Adipose tissue (tissue), 3 donors: ENCODE results near the gene FCSK. TPM values are rescaled to one million over a fixed set of nuclear protein-coding genes. Genes with fewer than 3 reads are reported as not detected.
"Not testable (repeated sequence)": the region's sequence is repeated elsewhere in the genome, so short reads cannot be mapped to it uniquely, and the experiment has no call there.

Source experiments
- H3K27ac ChIP-seq: one replicate; pipeline ENCODE4 v1.5.1; 2013; ENCODE audit warnings: low read depth, low read length
- WGBS, 3 donors: extraction: QIAGEN DNeasy Blood & Tissue Kit; methylation state at CpG; one replicate each; pipeline ENCODE4 v1.1.7; 2013; 5-methylcytosine and 5-hydroxymethylcytosine counted together
- polyA plus RNA-seq, 3 donors: library from polyadenylated mRNA; stranded (reverse); fragments of 200-250 nt; gene quantifications; one replicate each; pipeline ENCODE4 v1.2.3, GENCODE V29; 2013
- donor health status: healthy with polysubstance abuse.
- donor health status: Bipolar disorder and iron deficiency.
- donor health status: healthy.

The FCSK gene
- polyA plus RNA-seq, result 10 to 100 TPM in 1 of 3 donors, 1 to 10 TPM in 2; 5.4 to 10.3 (median 8.2) TPM

DNA sequence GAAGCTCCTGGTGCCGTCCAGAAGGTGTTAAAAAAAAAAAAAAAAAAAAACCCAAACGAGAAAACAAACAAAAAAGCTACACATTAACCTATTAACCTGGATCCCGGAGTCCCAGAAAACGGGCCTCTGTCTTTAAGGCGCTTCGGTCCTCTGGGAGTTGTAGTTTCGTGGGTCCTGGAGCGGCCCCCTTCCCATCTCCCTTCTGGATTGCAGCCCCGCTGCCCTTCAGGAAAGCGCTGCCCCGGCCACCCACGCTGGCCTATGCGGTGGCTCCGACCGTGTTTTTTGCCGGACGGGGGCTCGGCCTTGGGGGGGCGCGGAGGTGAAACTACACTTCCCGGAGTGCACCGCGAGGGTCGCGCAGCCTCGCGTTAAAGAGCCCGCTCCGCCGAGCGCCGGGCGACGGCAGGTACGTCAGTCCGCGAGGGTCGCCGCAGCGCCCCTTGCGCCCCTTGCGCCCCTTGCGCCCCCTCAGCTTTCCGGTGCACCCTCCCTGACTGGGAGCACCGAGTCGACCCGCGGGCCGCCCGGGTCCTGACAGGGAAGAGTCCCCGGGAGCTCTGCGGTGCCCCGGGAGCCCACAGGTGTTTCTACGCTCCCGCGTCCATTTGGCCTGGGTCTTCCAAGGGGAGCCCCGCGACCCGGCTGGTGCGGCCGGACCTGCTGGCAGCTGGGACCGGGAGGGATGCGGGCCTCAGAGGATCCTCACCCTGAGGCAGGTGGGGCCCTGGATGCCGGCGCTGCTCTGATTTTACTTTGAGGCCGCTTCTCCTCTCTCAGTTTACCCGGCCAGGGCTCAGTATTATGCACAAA is at the start of gene FCSK:
Gene FCSK (plus strand): TSS at position 374 of the 813 bp plus-strand sequence. CDS start 8,596 bp downstream, outside the sequence.
- whole genome bisulfite sequencing, 3 donors, result 0 to 1% (median 1%) methylated on average over 63 to 67 of the region's 67 CpGs
- peak within 1 kb of the TSS; percentile 70 for H3K27ac ChIP-seq

DNA sequence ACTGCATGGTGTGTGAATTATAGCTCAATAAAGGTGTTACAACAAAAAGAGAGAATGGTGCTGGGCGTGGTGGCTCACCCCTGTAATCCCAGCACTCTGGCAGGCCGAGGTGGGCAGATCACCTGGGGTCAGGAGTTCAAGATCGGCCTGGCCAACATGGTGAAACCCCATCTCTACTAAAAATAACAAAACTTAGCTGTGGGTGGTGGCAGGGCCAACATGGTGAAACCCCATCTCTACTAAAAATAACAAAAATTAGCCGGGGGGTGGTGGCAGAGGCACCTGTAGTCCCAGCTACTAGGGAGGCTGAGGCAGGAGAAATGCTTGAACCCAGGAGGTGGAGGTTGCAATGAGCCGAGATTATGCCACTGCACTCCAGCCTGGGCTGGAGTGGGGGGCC is 48.3 kb upstream of the FCSK start:
- H3K27ac ChIP-seq, result not testable (repeated sequence)
- WGBS, 3 donors, result 87 to 97% (median 94%) methylated on average over 5 of the region's 5 CpGs

DNA sequence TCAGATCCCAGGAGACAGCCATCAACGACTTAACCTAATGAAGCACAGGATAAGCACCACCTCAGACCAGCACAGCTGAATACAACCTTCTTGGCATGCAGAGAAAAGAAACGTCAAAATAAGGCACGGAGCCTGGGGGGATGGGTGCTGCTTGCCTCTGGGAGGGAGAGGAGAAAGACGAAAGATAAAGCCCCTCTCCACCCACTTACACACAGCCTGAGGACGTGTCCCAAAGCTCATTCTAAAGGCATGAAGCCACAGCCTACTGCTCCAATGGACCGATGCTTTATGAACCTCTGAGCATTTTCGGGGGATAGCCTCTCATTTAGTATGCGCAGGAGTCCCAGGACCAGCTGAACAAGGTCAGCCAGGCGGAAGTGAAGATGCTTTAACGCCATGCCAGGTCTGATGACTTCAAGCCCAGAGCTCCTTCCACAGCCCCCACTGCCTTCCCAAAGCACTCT is 46.6 kb upstream of the FCSK start:
- WGBS, 3 donors, result 72 to 73% (median 72%) methylated on average over 10 of the region's 10 CpGs

DNA sequence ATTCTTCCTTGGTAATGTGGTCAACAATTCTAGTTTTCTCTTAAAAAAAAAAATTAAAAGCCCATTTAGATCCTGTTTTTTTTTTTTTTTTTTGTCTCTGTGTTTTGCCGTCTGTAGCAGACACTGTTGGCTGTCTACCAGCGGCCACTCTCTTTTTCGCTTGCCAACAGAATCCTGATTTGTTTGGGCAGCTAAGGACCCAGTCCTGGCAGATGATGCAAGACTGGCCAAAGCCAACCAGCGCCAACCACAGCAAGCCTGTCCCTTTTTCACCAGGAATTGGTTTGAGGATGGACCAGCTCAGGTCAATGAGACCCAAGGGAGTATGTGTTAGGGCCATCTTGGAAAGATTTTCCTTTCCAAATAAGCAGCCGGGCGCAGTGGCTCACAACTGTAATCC is 43.7 kb upstream of the FCSK start:
- H3K27ac ChIP-seq, result no peak overlapping the region
- 82 to 91% (median 85%) methylated on average over 6 of the region's 6 CpGs for WGBS, 3 donors

More for the DNA sequence above, 46.6 kb upstream of the FCSK start:
- no peak overlapping the region for H3K27ac ChIP-seq

DNA sequence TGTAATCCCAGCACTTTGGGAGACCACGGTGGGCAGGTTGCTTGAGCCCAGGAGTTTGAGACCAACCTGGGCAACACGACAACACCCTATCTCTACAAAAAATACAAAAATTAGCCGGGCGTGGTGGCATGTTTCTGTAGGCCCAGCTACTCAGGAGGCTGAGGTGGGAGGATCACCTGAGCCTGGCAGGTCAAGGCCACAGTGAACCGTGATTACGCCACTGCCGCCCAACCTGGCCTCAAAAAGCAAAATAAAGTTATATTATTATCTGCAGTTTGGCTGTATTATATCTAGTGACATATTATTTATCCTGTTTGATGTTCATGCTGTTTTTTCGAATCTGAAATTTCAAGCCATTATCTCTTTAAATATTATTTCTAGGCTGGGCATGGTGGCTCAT is 42.0 kb upstream of the FCSK start:
- 95 to 97% (median 95%) methylated on average over 8 of the region's 8 CpGs for WGBS, 3 donors
- no peak overlapping the region for H3K27ac ChIP-seq

DNA sequence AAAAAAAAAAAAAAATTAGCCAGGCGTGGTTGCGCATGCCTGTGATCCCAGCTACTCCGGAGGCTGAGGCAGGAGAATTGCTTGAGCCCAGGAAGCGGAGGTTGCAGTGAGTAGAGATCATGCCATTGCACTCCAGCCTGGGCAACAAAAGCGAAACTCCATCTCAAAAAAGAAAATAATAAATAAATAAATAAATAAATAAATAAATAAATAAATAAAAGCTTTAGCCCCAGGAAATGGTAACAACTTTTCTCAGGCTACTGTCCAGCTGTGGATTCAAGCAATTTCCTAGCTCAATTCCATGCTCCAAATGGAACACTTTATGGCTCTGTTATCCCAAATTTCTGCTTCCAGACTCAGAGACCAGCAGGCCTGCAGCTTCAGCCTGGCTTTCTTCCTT is 40.8 kb upstream of the FCSK start:
- not testable (repeated sequence) for H3K27ac ChIP-seq
- WGBS, 3 donors, result 96 to 99% (median 96%) methylated on average over 3 to 5 of the region's 5 CpGs

DNA sequence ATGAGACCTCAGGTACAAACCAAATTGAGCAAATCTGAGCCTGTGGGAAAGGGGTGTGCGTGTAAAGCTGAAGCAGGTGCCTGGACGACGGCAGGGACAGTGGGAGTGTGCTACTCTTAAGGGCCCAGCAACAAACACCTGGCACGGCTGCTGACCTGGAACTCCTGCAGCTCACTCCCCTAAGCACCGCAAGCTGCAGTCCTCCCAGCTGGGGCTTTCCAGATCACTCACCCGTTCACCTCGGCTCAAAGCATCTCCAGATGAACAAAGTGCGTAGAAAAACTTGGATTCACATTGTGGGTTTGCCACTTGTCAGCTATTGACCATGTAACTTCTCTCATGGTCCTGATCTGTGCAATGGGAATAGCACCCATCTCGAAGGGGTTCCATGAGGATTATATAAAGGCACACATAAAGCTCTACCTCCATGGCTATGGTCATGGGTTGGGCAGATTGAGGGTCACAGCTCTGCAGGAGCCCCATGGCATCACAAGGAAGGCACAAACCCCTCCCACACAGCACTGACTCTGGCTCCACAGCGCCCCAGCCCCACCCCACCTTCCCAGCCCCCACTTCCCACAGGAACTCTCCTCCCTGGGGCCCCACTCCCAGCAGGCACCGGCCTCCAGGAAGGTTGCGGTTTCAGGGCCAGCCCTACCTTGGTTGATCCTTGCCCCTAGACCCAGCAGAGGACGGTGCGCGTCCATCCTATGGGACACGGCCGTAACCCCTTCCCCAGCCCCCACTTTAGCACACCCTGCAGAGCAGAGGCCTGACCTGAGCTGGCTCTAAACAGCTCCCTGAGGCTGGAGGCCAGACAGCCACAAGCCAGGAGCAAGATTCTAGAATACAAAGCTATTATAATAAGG is 37.4 kb upstream of the FCSK start:
- 82 to 83% (median 82%) methylated on average over 17 of the region's 17 CpGs for WGBS, 3 donors
- H3K27ac ChIP-seq, result no peak overlapping the region

DNA sequence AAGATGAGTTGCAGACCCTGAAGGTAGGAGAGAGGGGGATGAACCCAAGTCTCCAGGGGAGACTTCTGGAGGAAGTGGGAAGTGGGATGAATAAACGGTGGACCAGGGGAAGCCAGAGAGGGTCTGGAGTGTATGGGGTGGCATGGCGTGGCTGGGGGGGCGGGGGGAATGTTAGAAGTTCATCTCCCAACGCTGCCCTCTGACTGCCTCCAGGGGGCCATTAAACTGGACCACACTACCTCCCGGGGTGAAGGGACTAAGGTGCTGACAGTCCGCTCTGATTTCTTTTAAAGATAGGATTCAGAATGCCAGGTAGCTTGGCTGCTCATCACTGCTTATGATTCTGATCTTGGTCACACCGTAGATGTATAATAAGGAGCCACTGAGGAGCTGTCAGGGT is 36.7 kb upstream of the FCSK start:
- no peak overlapping the region for H3K27ac ChIP-seq
- 64 to 79% (median 73%) methylated on average over 7 of the region's 7 CpGs for WGBS, 3 donors

DNA sequence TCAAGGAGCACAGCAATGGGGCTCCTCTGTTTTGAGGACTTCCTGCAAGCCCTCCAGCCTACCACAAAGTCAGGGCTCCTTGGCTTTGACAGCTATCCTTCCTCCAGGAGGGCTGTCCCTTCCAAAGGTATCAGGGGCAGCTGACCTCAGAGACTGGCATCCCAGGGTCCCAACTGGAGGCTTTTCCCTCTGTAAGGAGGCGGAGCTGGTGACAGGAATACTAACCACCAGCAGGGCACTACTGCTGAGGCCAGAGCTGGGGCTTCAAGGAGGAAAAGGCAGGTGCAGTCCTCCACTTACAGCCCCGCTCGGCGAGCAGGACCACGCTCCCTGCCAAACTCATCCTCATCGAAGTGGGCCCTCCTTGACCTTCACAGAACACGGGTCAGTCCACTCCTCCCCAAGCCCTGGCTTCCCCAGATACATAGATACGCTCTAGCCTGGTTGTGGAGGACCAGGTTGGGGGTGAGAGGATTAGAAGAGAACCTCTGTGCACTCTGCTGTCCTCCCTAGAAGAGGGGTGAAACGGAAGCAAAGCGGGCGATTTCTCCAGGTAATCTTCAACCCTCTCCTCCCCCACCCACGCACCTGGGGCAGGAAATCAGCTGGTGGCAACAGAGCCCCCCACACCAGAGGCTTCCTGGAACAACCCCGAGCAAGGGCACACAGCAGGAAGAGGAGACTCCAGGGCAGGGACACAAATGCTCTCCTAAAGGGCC is 36.0 kb upstream of the FCSK start:
- WGBS, 3 donors, result 66 to 72% (median 71%) methylated on average over 13 of the region's 13 CpGs

DNA sequence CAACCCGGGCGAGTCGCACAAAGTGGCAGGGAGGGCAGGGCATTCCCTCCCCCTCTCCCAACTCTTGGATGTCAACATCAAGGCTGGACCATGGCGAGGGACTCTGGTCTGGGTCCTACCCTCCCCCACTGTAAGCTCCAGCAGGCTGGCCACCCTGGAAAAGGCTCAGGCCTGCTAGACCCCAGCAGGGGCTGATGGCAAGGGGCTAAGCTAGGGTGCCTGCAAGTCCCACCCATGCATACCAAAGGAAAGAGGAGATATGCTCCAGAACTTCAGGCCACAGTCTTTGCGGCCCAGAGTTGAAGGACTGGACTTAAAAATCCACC is 35.4 kb upstream of the FCSK start:
- WGBS, 3 donors, result 61 to 70% (median 67%) methylated on average over 4 to 5 of the region's 5 CpGs
- no peak overlapping the region for H3K27ac ChIP-seq

More for the DNA sequence above, 36.0 kb upstream of the FCSK start:
- no peak overlapping the region for H3K27ac ChIP-seq

DNA sequence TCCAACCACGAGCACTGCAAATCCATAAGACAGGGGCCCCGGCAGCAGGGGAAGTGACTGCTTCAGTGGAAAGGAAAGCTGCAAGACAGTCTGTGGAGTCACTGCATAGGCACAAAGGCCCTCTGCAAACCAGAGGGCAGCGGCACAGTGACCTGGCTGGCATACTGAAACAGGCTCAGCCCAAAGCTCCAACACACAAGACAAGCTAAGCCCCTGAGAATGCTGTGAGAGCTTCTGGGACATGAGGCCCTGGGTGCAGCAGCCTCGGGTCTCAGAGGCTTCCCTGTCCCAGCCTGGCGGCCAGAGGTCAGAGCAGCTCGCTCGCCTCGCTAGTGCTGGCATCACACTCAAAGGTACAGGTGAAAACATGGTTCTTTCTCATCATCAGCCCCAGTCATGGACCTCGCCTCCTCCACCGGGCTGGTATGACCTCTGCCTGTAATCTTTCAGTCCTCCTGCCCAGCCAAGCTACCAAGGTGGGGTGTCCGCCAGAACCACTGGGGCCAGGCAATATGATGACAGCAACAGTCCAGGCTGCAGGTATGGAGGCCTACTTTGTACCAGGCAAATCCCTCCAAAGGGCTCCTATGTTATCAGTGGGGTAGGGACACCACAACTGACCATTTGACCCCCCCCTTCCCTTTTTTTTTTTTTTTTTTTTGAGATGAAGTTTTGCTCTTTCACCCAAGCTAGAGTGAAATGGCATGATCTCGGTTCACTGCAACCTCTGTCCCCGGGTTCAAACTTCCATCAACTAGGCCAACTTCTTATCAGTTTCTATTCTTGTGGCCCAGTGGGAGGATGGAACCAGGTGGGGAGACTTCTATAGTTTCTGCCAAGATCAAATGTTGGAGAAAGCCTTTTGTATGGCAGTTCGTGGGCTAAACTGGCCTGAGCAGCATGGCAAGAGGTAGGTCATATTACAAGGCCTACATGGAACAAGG is 34.7 kb upstream of the FCSK start:
- H3K27ac ChIP-seq, result no peak overlapping the region
- WGBS, 3 donors, result 77 to 86% (median 77%) methylated on average over 14 of the region's 14 CpGs

DNA sequence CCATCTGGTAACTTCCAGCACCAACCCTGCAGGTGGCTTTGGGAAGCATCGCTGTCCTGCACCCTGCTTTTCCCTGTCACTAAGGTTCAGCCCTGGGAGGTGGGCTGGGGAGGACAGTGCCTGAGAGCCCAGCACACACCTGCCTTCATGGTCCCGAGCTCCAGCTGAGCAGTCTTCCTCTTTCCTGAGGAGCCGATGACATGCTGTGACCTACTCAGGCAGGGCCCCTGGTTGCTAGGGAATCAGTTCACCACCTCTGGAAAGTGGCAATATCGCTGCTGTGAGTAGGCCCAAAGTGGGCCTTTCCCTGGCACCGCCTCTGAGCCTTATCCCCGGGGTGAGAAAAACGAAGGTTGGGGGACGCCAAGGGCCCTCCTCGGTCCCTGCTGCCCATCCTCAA is 33.4 kb upstream of the FCSK start:
- WGBS, 3 donors, result 83 to 85% (median 84%) methylated on average over 9 of the region's 9 CpGs

DNA sequence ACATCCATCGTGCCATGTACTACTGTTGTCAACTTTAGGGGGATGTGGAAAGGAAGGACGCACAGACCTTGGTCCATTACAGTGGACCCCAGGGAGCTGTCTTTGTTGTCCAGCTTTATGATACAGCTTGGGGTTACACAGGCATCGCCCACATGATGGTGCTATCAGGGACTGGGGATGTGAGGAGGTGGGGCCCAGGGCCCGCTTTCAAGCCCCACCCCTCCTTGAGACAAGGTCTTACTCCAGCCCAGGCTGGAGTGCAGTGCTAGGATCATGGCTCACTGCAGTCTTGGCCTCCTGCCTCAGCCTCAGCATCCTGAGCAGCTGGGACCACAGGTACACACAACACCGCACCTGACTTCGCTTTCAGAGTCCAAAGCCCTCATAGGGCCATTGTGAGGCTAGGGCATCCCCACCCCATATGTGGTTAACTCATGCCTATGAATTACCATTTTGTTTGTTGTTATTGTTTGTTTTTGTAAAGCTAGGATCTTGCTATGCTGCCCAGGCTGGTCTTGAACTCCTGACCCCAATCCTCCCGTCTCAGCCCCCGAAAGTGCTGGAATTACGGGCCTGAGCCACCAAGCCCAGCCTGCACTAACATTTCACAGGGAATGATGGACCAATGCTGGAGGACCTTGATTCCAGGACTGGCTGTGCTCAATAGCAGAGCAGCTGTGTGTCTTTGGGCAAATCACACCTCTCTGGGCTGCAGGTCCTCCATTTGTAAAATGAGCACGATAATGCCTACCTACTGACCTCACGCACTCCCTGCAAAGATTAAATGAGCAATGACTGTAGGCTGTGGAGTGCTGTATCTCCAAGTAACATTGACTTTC is 32.7 kb upstream of the FCSK start:
- 92 to 96% (median 93%) methylated on average over 11 of the region's 11 CpGs for WGBS, 3 donors
- H3K27ac ChIP-seq, result no peak overlapping the region

More for the DNA sequence above, 33.4 kb upstream of the FCSK start:
- no peak overlapping the region for H3K27ac ChIP-seq

DNA sequence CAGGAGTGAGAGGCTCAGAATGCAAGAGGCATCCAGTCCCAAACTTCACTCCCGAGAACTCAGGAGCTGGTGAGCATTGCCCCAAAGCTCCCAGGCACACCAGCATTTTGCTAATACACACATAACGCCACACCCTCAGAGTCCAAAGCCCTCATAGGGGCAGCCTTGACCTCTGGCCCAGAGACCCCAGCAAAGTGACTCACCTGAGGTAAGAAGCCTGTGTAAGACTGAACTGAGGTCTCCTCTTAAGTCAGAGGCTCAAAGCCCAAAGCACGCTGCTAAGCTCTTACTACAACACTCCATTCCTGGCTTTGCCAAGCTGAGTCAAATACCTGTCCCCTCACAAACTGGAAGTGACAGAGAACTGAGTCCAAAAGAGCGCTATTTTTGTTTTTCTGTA is 31.9 kb upstream of the FCSK start:
- no peak overlapping the region for H3K27ac ChIP-seq
- WGBS, 3 donors, result 87 to 94% (median 87%) methylated on average over 4 of the region's 4 CpGs

DNA sequence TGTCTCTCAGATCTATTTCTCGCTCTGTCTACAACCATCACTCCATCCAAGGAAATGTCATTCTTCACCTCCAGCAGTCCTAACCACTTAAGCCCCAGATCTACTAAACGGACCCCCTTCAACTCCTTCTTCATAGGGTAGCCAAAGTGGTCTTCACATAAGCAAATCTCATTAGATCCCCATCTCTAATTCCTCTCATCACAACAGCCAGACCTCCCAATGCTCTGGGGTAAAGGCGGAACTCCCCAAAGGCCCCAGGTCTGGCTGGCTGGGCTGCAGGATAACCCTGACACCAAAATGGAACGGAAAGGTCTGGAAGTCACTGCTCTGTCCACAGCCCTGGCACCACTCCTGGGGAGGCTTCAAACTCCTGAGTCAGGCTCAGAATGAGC is 26.6 kb upstream of the FCSK start:
- WGBS, 3 donors, result 30 to 43% (median 35%) methylated on average over 4 of the region's 4 CpGs
- no peak overlapping the region for H3K27ac ChIP-seq

DNA sequence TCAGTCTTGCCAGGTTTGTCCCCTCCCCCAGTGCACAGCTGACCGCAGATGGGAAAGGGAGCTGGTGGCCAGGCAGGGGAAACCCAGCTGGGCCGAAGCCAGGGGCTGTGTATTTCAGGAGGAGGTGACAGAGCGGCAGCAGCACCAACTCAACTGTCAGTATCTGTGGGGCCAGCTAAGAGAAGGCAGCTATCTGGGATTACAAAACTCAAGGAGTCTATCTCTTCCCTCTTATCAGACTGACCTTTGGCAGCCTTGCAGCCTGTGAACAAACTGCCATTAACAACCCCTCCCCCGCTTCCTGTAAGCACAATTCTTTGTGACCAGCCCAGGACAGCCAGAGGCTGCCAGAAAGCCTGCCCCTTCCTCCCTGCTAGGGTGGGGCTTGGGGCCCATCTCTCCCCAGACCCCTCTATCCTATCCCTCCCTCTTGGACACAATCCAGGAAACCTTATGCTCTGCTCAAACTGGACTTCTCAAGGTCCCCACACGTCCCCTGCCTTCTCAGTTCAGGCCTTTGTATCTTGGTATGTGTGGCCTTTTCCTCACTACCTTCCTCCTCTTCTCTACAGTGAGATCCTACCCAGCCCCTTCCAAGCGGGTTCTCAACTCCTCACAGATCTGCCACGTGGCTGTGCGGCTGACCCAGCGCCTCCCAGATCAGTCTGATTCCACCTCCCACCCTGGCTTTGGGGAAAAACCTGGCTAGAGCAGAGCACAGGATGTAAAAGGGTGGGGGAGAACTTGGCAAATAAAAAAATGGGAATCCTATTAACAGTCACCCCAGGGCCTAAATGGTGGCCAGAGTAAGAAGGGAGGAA is 26.0 kb upstream of the FCSK start:
- 4 to 8% (median 5%) methylated on average over 9 of the region's 9 CpGs for WGBS, 3 donors
- H3K27ac ChIP-seq, result peak overlapping the region; percentile 30
